ENCODE results near the gene ZC3H7B. TPM values are rescaled to one million over a fixed set of nuclear protein-coding genes. Genes with fewer than 3 reads are reported as not detected.

ZC3H7B gene
- total and polyA plus RNA-seq, 2 experiments from 2014 or later, result 5.4 to 54.9 TPM

- WGBS, 2 experiments (ENCODE audit: low coverage in 1 of 2, low lambda C conversion rate in 2 of 2, missing lambda C conversion rate in 2 of 2), result 91 to 97% methylated on average over 5 of the region's 5 CpGs
- in situ Hi-C loops (cut with MboI), result no loop called here
- TF ChIP-seq EZH2phosphoT487 (IDR thresholded peaks at IDR 0.05; ENCODE audit: insufficient read depth, low read depth), result no peak
- no peak for TF ChIP-seq EZH2 (IDR thresholded peaks at IDR 0.05; ENCODE audit: insufficient read depth, poor library complexity, severe bottlenecking)
These were observed 10.2 kb downstream of the ZC3H7B start for GRCh38 chr22:41311487-41311886.

DNA sequence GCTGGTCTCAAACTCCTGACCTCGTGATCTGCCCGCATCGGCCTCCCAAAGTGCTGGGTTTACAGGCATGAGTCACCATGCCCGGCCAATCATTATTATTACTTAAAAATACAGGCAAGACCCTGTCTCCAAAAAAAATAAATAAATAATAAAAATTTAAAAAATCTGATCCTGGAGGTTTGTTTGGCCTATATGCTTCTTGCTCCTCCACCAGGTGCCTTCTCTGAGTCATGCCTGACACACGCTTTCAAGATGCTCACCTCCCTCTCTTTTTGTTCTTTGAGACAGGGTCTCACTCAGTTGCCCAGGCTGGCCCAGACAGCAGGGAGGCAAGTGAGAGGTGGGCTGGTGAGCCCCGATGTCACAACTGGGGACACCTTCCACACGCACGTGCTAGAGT lies 13.5 kb downstream of the ZC3H7B start:
- no peak overlapping the region for H3K4me2 ChIP-seq (ENCODE audit: unreplicated experiment)
- H3K36me3 ChIP-seq (ENCODE audit: low read depth), result no peaks in the 10 kb centered on the region
- no peaks in the 10 kb centered on the region for H3K9me3 ChIP-seq (ENCODE audit: low read depth)
- H3K27me3 ChIP-seq (replicated peaks; ENCODE audit: insufficient read depth), result no peaks in the 10 kb centered on the region
- WGBS, 2 experiments (ENCODE audit: low coverage in 1 of 2, low lambda C conversion rate in 2 of 2, missing lambda C conversion rate in 2 of 2), result 92 to 95% methylated on average over 8 of the region's 8 CpGs
- TF ChIP-seq EZH2phosphoT487 (IDR thresholded peaks at IDR 0.05; ENCODE audit: insufficient read depth, low read depth), result no peak
- TF ChIP-seq EZH2 (IDR thresholded peaks at IDR 0.05; ENCODE audit: insufficient read depth, poor library complexity, severe bottlenecking), result no peak
- in situ Hi-C loops (cut with MboI), result no loop called here
- no peaks in the 10 kb centered on the region for H3K9me2 ChIP-seq (ENCODE audit: insufficient read depth)
- no peaks in the 10 kb centered on the region for H3K4me1 ChIP-seq (ENCODE audit: insufficient read depth)
- no peak overlapping the region for H3K9ac ChIP-seq
- H3F3A ChIP-seq (ENCODE audit: insufficient read depth), result no peaks in the 10 kb centered on the region
- H2AFZ ChIP-seq, result no peak overlapping the region
- H3K27ac ChIP-seq, result no peak overlapping the region
- peaks cover 100% of the 10 kb centered on the region for H3K79me2 ChIP-seq (ENCODE audit: insufficient read depth)
- DNase-seq, result no peak
- H4K20me1 ChIP-seq (ENCODE audit: insufficient read depth), result no peaks in the 10 kb centered on the region; the same call in 1 of the 2 replicates
- H3K4me3 ChIP-seq, result no peak overlapping the region

More at GRCh38 chr22:41311487-41311886, 10.2 kb downstream of the ZC3H7B start:
- H3K79me2 ChIP-seq (ENCODE audit: insufficient read depth), result peaks cover 98% of the 10 kb centered on the region
- H3K9me3 ChIP-seq (ENCODE audit: low read depth), result no peaks in the 10 kb centered on the region
- H2AFZ ChIP-seq, result no peak overlapping the region
- no peak overlapping the region for H3K4me3 ChIP-seq
- peaks cover 20% of the 10 kb centered on the region for H3K4me1 ChIP-seq (ENCODE audit: insufficient read depth)
- H3F3A ChIP-seq (ENCODE audit: insufficient read depth), result peaks cover 22% of the 10 kb centered on the region
- no peak overlapping the region for H3K9ac ChIP-seq
- DNase-seq, result no peak
- no peaks in the 10 kb centered on the region for H3K27me3 ChIP-seq (replicated peaks; ENCODE audit: insufficient read depth)
- H3K36me3 ChIP-seq (ENCODE audit: low read depth), result no peaks in the 10 kb centered on the region
- H3K9me2 ChIP-seq (ENCODE audit: insufficient read depth), result no peaks in the 10 kb centered on the region
- H3K4me2 ChIP-seq (ENCODE audit: unreplicated experiment), result no peak overlapping the region
- H4K20me1 ChIP-seq (ENCODE audit: insufficient read depth), result no peaks in the 10 kb centered on the region; the same call in 1 of the 2 replicates
- H3K27ac ChIP-seq, result no peak overlapping the region

- no peak for DNase-seq
- H3K9ac ChIP-seq, result no peak overlapping the region
- TF ChIP-seq EZH2phosphoT487 (IDR thresholded peaks at IDR 0.05; ENCODE audit: insufficient read depth, low read depth) (no peak), EZH2 (IDR thresholded peaks at IDR 0.05; ENCODE audit: insufficient read depth, poor library complexity, severe bottlenecking) (no peak)
- no peaks in the 10 kb centered on the region for H3K9me2 ChIP-seq (ENCODE audit: insufficient read depth)
- H2AFZ ChIP-seq, result no peak overlapping the region
- no peak overlapping the region for H3K27ac ChIP-seq
- WGBS, 2 experiments (ENCODE audit: low coverage in 1 of 2, low lambda C conversion rate in 2 of 2, missing lambda C conversion rate in 2 of 2), result 91 to 100% methylated on average over 1 of the region's 1 CpG
- H3K9me3 ChIP-seq (ENCODE audit: low read depth), result no peaks in the 10 kb centered on the region
- no peaks in the 10 kb centered on the region for H3K36me3 ChIP-seq (ENCODE audit: low read depth)
- no peak overlapping the region for H3K4me3 ChIP-seq
- H4K20me1 ChIP-seq (ENCODE audit: insufficient read depth), result no peaks in the 10 kb centered on the region; the same call in 1 of the 2 replicates
- in situ Hi-C loops (cut with MboI), result no loop called here
- no peak overlapping the region for H3K4me2 ChIP-seq (ENCODE audit: unreplicated experiment)
- H3K27me3 ChIP-seq (replicated peaks; ENCODE audit: insufficient read depth), result no peaks in the 10 kb centered on the region
- no peaks in the 10 kb centered on the region for H3F3A ChIP-seq (ENCODE audit: insufficient read depth)
- no peaks in the 10 kb centered on the region for H3K4me1 ChIP-seq (ENCODE audit: insufficient read depth)
- peaks cover 99% of the 10 kb centered on the region for H3K79me2 ChIP-seq (ENCODE audit: insufficient read depth)
These were observed 14.3 kb downstream of the ZC3H7B start for GRCh38 chr22:41315586-41315985.

DNA sequence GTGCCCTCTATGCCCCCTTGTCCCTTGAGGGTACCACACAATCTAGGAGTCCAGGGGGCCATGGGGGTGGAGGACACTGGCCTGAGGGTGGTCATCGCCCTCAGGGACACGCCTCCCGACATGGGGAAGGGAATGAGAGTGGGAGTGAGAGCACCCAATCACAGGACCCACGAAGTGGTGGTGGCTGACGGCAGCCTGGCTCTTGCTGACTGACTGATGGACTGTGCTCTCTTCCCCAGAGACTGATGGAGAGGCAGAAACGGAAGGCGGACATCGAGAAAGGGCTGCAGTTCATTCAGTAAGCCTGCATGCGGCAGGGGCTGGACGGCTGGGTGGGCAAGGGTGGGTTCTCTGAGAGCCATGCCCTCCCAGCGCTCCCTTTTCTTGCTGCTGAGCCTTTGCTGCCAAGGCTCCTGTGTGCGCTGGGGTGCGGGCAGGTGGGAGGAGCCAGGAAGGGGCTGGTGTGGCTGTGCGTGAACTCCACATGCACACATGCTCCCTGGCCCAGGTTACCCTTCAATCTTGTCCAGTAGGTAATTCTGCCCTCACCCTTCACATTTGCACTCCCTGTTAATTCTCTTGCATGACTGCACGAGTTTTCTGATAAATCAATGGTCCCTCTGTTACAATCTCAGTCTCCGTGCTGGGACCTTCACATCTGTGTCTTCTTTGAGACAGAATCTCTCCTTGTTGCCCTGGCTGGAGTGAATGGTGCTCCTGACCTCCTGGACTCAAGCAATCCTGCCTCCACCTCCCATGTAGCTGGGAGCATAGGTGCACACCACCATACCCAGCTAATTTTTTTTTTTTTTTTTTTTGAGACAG lies 19.3 kb downstream of the ZC3H7B start:
- H3K27me3 ChIP-seq (replicated peaks; ENCODE audit: insufficient read depth), result no peaks in the 10 kb centered on the region
- H3K36me3 ChIP-seq (ENCODE audit: low read depth), result no peaks in the 10 kb centered on the region
- no peak overlapping the region for H3K4me3 ChIP-seq
- no peaks in the 10 kb centered on the region for H3F3A ChIP-seq (ENCODE audit: insufficient read depth)
- peaks cover 66% of the 10 kb centered on the region for H3K79me2 ChIP-seq (ENCODE audit: insufficient read depth)
- 90% methylated on average over 16 of the region's 16 CpGs for WGBS, 2 experiments (ENCODE audit: low coverage in 1 of 2, low lambda C conversion rate in 2 of 2, missing lambda C conversion rate in 2 of 2)
- H3K27ac ChIP-seq, result no peak overlapping the region
- H3K9ac ChIP-seq, result no peak overlapping the region
- H4K20me1 ChIP-seq (ENCODE audit: insufficient read depth), result no peaks in the 10 kb centered on the region
- H3K9me2 ChIP-seq (ENCODE audit: insufficient read depth), result no peaks in the 10 kb centered on the region
- H3K4me1 ChIP-seq (ENCODE audit: insufficient read depth), result no peaks in the 10 kb centered on the region
- H2AFZ ChIP-seq, result no peak overlapping the region
- no peak for TF ChIP-seq EZH2 (IDR thresholded peaks at IDR 0.05; ENCODE audit: insufficient read depth, poor library complexity, severe bottlenecking)
- TF ChIP-seq EZH2phosphoT487 (IDR thresholded peaks at IDR 0.05; ENCODE audit: insufficient read depth, low read depth), result no peak
- no peaks in the 10 kb centered on the region for H3K9me3 ChIP-seq (ENCODE audit: low read depth)
- no peak overlapping the region for H3K4me2 ChIP-seq (ENCODE audit: unreplicated experiment)
- DNase-seq, result no peak
- in situ Hi-C loops (cut with MboI), result no loop called here
